Esophagus muscularis mucosa (tissue), 4 donors: Measurements from ENCODE around the gene RNF222.

ENCODE experiments used
- EP300 ChIP-seq: sonication (generic); formaldehyde crosslinking; IDR thresholded peaks from one replicate; pipeline ENCODE4 v1.6.1; 2017; ENCODE audit warnings: antibody characterized with exemption
- POLR2A ChIP-seq: fragments of 450-650 bp; IDR thresholded peaks from one replicate; pipeline ENCODE4 v1.6.1; 2017; ENCODE audit warnings: antibody characterized with exemption, moderate library complexity, mild to moderate bottlenecking, low read depth
- POLR2AphosphoS5 ChIP-seq, 2 donors: sonication (generic); formaldehyde crosslinking; IDR thresholded peaks; one replicate each; pipeline ENCODE4 v1.6.1; 2017; ENCODE audit warnings: antibody characterized with exemption in 2 of 2
- TF ChIP-seq, protein P1 (sequence below), 3 experiments: fragments of 200-600 bp in 2 of 3; fragments of 450-650 bp in 1 of 3; sonication (generic) in 2 of 3; IDR thresholded peaks; one replicate each; pipeline ENCODE4 v1.5.1; 2017 to 2019; ENCODE audit warnings: antibody characterized with exemption in 3 of 3, mild to moderate bottlenecking in 2 of 3, moderate library complexity in 1 of 3

DNA sequence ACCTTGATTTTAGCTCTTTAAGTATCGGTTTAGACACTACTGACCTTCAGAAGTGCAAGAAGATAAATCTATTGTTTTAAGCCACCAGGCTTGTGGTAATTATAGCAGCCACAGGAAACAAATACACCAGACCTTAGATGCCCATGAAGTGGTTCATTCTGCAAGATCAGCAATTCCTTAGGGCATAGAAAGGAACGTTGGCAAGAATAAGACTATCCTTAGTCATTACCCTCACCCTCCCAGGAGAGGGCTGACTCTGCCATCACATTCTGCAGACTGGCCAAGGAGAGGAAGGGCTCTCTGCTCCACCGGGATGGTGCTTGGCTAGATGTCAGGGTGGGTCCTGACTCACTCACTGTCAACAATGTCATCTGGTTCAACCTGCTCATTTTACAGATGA is 23.9 kb upstream of the RNF222 start:
- no peak for TF ChIP-seq POLR2AphosphoS5 (IDR thresholded peaks at IDR 0.05)
- TF ChIP-seq, protein P1, sequence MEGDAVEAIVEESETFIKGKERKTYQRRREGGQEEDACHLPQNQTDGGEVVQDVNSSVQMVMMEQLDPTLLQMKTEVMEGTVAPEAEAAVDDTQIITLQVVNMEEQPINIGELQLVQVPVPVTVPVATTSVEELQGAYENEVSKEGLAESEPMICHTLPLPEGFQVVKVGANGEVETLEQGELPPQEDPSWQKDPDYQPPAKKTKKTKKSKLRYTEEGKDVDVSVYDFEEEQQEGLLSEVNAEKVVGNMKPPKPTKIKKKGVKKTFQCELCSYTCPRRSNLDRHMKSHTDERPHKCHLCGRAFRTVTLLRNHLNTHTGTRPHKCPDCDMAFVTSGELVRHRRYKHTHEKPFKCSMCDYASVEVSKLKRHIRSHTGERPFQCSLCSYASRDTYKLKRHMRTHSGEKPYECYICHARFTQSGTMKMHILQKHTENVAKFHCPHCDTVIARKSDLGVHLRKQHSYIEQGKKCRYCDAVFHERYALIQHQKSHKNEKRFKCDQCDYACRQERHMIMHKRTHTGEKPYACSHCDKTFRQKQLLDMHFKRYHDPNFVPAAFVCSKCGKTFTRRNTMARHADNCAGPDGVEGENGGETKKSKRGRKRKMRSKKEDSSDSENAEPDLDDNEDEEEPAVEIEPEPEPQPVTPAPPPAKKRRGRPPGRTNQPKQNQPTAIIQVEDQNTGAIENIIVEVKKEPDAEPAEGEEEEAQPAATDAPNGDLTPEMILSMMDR (IDR thresholded peaks at IDR 0.05) = no peak
- TF ChIP-seq POLR2A = no peak
- no peak for TF ChIP-seq EP300
